GM13976 (cell line): Measurements from ENCODE around the gene GSE1.

Source experiments
- DNase-seq: peaks from one replicate; pipeline ENCODE4 v3.0.0; 2012; ENCODE audit warnings: low spot score
- CTCF ChIP-seq: IDR thresholded peaks from 2 replicates; pipeline ENCODE4 v1.5.1; 2012; ENCODE audit warnings: borderline replicate concordance, mild to moderate bottlenecking; ENCODE audit not compliant: insufficient read depth; ENCODE audit errors: extremely low read depth, missing control alignments, control extremely low read depth
- in situ Hi-C: fragments of 300-500 bp; cut with MboI; formaldehyde crosslinking; loops from one replicate; pipeline ENCODE4 v1.12.0; 2022; ENCODE audit warnings: low sequenced_read_pairs, mixed read lengths, inconsistent platforms; ENCODE audit not compliant: unreplicated experiment

GSE1 gene

GRCh38 chr16:85617948-85618347 is 4.8 kb downstream of the GSE1 start:
- no peak for DNase-seq
- no peak for TF ChIP-seq CTCF
- in situ Hi-C loops, result no loop called here

GRCh38 chr16:85618521-85618920 is 5.4 kb downstream of the GSE1 start:
- TF ChIP-seq CTCF, result no peak
- no peak for DNase-seq
- in situ Hi-C loops, result no loop called here

GRCh38 chr16:85619101-85619891 is 6.2 kb downstream of the GSE1 start:
- no peak for DNase-seq
- in situ Hi-C loops, result no loop called here
- TF ChIP-seq CTCF, result no peak

GRCh38 chr16:85620374-85620773 is 7.3 kb downstream of the GSE1 start:
- no peak for TF ChIP-seq CTCF
- in situ Hi-C loops, result no loop called here
- no peak for DNase-seq

- in situ Hi-C loops, result no loop called here
- no peak for DNase-seq
- no peak for TF ChIP-seq CTCF
Measured at GRCh38 chr16:85621698-85622428, 8.7 kb downstream of the GSE1 start.

- in situ Hi-C loops, result no loop called here
- no peak for DNase-seq
- TF ChIP-seq CTCF, result no peak
Measured at GRCh38 chr16:85622683-85623082, 9.6 kb downstream of the GSE1 start.

- no peak for DNase-seq
- in situ Hi-C loops, result no loop called here
- TF ChIP-seq CTCF, result no peak
Measured at GRCh38 chr16:85623250-85623649, 10.1 kb downstream of the GSE1 start.
